Thoracic aorta (tissue), 2 donors: ENCODE measurements around the gene ZNF644. TPM values are rescaled to one million over a fixed set of nuclear protein-coding genes. Genes with fewer than 3 reads are reported as not detected.

Experiments used
- ATAC-seq: fragments of 150-250 bp; one replicate; pipeline ENCODE4 v1.8.0; 2017; ENCODE audit warnings: low read depth; ENCODE audit not compliant: insufficient number of reproducible peaks, low FRiP score
- DNase-seq: peaks from one replicate; pipeline ENCODE4 v3.0.0-alpha.2; 2020; ENCODE audit warnings: low spot score
- H3K27ac ChIP-seq, 2 donors: fragments of 200-600 bp; sonication (generic); 1 replicate in 1 of 2; 2 replicates in 1 of 2; pipeline ENCODE4 v1.5.1; 2016; ENCODE audit warnings: mild to moderate bottlenecking in 2 of 2, moderate library complexity in 2 of 2
- H3K27me3 ChIP-seq: fragments of 200-600 bp; sonication (generic); replicated peaks from 2 replicates; pipeline ENCODE4 v1.6.0; 2016; ENCODE audit warnings: mild to moderate bottlenecking; ENCODE audit not compliant: insufficient read depth
- H3K36me3 ChIP-seq: fragments of 200-600 bp; sonication (generic); one replicate; pipeline ENCODE4 v1.5.1; 2016
- H3K4me1 ChIP-seq, 2 donors: fragments of 200-600 bp; sonication (generic); 1 replicate in 1 of 2; 2 replicates in 1 of 2; pipeline versions ENCODE4 v1.5.1 to v1.6.0; 2016; ENCODE audit warnings: low read depth in 2 of 2, mild to moderate bottlenecking in 1 of 2; ENCODE audit not compliant: control insufficient read depth in 1 of 2
- H3K4me3 ChIP-seq: fragments of 200-600 bp; sonication (generic); 2 replicates; pipeline ENCODE4 v1.5.1; 2016; ENCODE audit warnings: mild to moderate bottlenecking
- H3K9me3 ChIP-seq: fragments of 200-600 bp; sonication (generic); 2 replicates; pipeline ENCODE4 v1.5.1; 2016
- CTCF ChIP-seq: fragments of 200-600 bp; sonication (generic); IDR thresholded peaks from one replicate; pipeline ENCODE4 v1.5.1; 2019; ENCODE audit warnings: antibody characterized with exemption
- total RNA-seq, 2 donors: library from RNA; depleted of rRNA; stranded (reverse); fragments of >200 nt; gene quantifications; one replicate each; pipeline versions ENCODE4 v1.1.0 to v1.2.3, GENCODE V29; 2016

ZNF644 gene
- total RNA-seq, 2 donors from 2014 or later = 39.0 to 48.7 TPM

GRCh38 chr1:91014475-91014874, 7.4 kb downstream of the ZNF644 start:
- no peak for TF ChIP-seq CTCF
- no peaks in the 10 kb centered on the region for H3K36me3 ChIP-seq
- H3K9me3 ChIP-seq = no peaks in the 10 kb centered on the region
- DNase-seq (no peak), ATAC-seq (no peak)
- peaks cover 39 to 53% of the 10 kb centered on the region in 2 donors for H3K4me1 ChIP-seq
- H3K27ac ChIP-seq = no peak overlapping the region
- no peak overlapping the region for H3K4me3 ChIP-seq
- H3K27me3 ChIP-seq = no peaks in the 10 kb centered on the region

DNA sequence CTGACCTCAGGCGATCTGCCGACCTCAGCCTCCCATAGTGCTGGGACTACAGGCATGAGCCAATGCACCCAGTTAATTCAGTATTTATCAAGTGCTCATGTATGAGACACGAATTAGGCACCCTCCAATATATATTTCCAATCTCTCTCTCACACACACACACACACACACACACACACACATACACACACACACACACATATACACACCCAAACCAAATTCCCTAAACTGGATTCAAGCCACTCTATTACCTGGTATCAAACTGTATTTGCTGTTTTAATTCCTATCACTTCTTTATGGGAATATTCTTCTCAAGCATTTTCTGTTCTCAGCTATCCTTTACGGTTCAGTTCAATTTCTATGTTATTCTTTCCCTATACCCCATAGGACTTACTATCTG, 8.5 kb downstream of the ZNF644 start:
- no peak for TF ChIP-seq CTCF
- Histone ChIP-seq H3K4me1 (peaks cover 33 to 41% of the 10 kb centered on the region in 2 donors), H3K27ac (no peak overlapping the region)

GRCh38 chr1:91012196-91012595, 9.6 kb downstream of the ZNF644 start:
- Histone ChIP-seq H3K36me3 (no peaks in the 10 kb centered on the region), H3K9me3 (no peaks in the 10 kb centered on the region), H3K27ac (no peak overlapping the region), H3K4me3 (no peak overlapping the region), H3K27me3 (no peaks in the 10 kb centered on the region), H3K4me1 (peaks cover 28 to 32% of the 10 kb centered on the region in 2 donors)
- no peak for TF ChIP-seq CTCF
- ATAC-seq = no peak
- DNase-seq = no peak

More for the DNA sequence above, 8.5 kb downstream of the ZNF644 start:
- ATAC-seq = no peak
- no peak for DNase-seq
- Histone ChIP-seq H3K36me3 (no peaks in the 10 kb centered on the region), H3K27me3 (no peaks in the 10 kb centered on the region), H3K9me3 (no peaks in the 10 kb centered on the region), H3K4me3 (no peak overlapping the region)

DNA sequence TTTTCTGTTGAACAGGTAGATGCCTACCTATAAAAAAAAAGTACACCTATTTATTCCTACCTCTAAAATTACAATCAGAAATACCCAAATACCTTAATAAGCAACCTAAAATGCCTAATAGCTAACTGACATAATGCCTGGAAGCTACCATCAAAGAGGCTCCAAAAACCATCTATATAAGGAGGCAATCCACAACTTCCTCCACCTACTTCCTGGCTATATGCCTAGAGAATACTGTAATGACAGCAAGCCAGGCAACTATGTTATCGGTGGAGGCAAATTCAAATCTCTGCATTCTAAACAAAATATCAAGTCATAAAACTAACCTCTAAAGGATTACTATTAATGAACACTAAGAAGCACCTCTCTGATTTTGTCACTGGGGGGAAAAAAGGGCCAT, 10.1 kb downstream of the ZNF644 start:
- Histone ChIP-seq H3K27me3 (no peaks in the 10 kb centered on the region), H3K27ac (no peak overlapping the region), H3K4me3 (no peak overlapping the region), H3K36me3 (no peaks in the 10 kb centered on the region), H3K9me3 (no peaks in the 10 kb centered on the region), H3K4me1 (peaks cover 23 to 27% of the 10 kb centered on the region in 2 donors)
- no peak for TF ChIP-seq CTCF
- ATAC-seq (no peak), DNase-seq (no peak)

- ATAC-seq = no peak
Measured at GRCh38 chr1:91007827-91008226, 14.0 kb downstream of the ZNF644 start.

More at GRCh38 chr1:91007827-91008226, 14.0 kb downstream of the ZNF644 start:
- Histone ChIP-seq H3K27ac (no peak overlapping the region), H3K27me3 (no peaks in the 10 kb centered on the region), H3K36me3 (no peaks in the 10 kb centered on the region), H3K4me3 (no peak overlapping the region), H3K4me1 (peaks cover 19 to 21% of the 10 kb centered on the region in 2 donors), H3K9me3 (no peaks in the 10 kb centered on the region)
- TF ChIP-seq CTCF = no peak
- DNase-seq = no peak
